ENCODE measurements around the gene SIAE.
"Not testable (repeated sequence)": the region's sequence is repeated elsewhere in the genome, so short reads cannot be mapped to it uniquely, and the experiment has no call there.

Gene SIAE

DNA sequence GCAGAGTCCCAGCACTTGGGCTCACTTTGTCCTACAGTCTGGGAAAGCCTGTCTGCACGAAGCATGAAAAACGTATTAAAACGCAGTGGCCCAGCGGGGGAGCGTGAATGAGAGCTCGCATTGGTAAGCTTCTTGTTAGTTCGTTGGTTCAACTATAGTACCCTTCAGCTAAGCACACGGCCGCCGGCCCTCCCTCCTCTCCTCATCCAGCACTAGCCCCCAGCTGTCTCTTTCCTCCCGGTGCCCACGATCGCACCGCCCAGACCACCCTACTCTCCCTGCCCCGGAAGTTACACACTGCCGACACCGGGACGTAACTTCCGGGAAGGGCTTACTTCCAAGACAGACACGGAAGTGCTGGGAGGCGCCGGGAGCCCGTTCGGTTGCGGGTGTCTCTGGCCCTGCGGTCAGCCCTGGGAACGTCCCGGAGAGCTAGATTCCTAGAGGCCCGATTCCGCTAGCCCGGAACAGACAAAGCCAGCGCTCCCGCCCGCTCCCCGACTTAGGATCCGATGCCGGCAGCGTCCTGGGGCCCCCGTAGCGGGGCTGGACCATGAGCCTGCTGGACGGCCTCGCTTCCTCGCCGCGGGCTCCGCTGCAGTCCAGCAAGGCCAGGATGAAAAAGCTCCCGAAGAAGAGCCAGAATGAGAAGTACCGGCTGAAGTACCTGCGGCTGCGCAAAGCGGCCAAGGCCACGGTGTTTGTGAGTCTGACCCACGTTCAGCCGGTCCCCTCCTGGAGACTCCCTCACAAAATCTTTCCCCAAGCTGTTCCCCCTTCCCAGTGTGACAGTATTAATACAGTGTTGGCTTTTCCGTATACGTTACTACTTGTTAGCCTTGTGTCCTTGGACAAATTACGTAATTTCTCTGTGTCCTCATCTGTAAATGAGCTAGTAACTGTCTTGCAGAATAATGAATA is 50.7 kb downstream of the SIAE start, which contains the start of gene TBRG1:
TBRG1 (plus strand) TSS at position 334 of the 921 bp plus-strand sequence; CDS start at position 554, 220 bp downstream.
- DNase-seq: peak; percentile 98

DNA sequence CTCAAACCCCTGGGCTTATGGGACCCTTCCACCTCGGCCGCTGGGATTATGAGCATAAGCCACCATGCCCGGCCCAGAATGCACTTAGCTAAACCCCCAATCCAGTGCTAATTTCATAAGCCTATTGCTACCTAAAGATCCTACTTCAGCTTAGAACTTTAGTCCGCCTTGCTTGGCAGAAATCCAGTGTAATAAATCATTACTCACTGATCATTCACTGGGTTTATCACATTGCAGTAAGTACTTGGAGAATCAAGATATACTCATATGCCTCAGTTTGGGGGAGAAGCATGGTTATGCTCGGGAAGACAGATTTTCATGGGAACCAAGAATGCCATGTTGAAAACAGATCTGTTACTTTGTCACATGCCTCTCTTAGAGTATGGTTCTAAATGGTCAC is 54.7 kb downstream of the SIAE start:
- DNase-seq: no peak

DNA sequence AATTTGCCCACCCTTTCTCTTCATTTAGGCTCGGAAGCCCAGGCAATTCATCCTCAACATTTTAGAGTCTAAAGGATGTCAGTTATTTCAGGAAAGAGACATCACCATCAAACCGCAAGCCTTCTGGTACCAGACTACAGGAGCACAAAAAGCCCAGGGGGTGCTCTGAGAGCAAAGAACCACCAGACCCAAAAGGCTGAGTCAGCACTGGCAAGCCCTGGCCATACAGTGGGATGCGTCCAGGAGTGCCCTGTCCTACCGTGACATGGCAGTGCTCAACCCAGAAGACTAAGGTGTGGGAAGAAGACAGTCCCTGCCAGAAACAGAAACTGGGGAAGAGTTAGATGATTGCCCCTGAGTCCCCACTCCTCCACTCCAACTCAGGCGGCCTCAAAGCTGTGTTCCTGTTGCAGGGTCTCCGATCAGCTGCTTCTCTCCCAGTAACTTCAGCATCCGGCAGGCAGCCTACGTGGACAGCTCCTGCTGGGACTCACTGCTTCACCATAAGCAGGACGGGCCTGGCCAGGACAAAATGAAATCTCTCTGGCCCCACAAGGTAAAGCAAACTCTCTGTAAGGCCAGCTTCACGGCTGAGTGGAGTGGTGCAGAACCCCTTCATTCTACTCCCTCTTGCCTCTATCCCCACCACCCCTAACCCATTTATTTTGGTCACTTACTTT is 60.8 kb downstream of the SIAE start:
- DNase-seq: no peak

DNA sequence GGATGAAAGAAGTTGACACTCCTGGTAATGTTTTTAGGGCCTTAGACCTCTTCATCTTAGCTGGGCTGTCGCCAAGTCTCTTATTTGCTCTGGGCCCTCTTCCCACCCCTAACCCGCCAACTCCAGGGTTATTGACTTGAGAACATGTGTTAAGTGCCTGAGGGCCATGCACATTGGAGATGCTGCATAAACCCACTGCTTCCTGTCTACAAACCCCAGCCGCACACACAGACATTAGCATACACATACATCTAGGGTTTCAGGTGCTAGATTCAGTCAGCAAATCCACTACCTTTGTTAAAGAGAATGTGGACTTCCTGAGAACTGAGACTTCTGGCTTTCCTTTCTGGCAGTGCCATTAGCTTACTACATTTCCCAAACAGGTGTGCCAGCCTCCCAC is 61.5 kb downstream of the SIAE start:
- DNase-seq: no peak

DNA sequence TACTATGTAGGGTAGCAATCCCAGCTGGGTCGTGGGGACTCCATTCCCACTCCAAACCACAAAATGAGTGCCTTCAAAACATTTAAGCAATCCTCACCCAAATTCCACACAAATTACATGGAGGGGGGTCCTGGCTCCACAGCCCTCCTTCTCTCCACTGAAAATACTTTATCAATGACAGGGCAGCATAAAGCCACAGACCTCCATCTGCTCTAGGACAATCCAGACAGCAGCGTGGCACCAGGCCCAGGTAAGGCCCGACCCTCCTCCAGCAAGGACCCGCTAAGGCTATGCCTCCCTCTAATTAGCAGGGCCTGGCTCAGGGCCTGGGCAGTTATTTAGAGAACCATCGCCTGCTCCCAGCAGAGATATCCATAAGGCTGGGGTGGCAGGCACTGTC is 62.5 kb downstream of the SIAE start, which contains the start of gene PANX3:
PANX3 (plus strand) TSS at position 365 of the 400 bp plus-strand sequence. CDS start 129 bp downstream, outside the sequence.
- DNase-seq: no peak

DNA sequence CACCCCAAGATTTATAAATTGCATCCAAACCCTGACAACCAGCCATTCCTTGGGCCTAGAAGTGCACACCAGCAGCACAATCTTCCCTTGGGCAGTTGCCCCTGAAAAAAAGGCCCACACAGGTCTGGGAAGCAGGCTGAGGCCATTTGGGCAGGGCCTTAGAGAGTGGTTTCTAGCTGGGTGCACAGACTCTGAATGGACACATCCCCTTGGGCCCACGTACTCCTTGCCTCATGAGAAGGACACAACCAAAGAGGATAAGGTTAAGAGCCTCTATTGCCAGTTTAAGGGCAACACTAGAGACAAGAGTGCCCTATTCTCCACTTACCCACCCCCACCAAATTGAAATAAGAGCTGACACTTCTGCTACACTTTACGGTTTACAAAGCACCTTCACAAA is 63.2 kb downstream of the SIAE start:
- no peak for DNase-seq

DNA sequence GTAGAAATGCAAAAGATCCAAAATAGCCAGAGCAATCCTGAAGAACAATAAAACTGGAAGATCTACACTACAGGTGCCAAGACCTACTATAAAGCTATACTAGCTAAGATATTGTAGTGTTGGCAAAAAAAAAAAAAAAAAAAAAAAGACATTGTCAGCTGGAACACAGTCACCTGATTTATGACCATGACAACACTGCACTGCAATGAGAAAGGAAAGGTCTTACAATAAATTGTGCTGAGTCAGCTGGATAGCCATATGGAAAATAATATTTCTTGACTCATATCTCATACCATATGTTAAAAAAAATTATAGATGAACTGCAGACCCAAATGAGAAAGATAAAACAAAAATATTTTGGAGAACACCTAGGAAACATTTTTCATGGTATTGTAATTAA is 65.4 kb downstream of the SIAE start:
- DNase-seq: no peak

DNA sequence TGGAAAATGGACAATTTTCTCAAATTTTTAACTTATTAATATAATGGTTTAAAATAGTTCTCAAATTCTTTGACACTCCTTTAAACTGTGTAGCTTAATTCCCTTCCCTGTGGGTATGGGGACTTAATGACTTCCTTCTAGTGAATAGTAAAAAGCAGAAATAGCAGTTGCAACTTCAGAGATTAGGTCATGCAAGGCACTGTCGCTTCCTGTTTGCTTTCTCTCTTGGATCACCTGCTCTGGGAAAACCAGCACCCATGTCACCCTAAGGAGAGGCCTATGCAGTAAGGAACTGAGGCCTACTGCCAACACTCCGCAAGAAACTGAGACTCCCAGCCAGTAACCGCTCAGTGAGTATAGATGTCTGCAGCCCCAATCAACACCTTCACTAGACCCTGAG is 67.8 kb downstream of the SIAE start:
- peak; percentile 91 for DNase-seq

DNA sequence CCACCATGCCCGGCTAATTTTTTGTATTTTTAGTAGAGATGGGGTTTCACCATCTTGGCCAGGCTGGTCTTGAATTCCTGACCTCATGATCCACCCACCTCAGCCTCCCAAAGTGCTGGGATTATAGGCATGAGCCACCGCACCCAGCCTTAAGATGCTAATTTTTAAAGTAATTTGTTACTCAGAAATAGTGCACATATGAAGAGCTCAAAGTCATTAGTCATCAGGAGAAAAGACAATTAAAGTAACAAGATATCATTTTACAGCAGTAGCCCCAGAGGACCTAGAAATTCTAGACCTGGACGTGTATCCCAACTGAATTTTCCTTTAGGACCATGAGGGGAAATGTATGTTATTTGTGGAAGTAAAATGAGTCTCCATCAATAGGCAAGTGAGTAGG is 70.8 kb downstream of the SIAE start:
- not testable (repeated sequence) for DNase-seq

DNA sequence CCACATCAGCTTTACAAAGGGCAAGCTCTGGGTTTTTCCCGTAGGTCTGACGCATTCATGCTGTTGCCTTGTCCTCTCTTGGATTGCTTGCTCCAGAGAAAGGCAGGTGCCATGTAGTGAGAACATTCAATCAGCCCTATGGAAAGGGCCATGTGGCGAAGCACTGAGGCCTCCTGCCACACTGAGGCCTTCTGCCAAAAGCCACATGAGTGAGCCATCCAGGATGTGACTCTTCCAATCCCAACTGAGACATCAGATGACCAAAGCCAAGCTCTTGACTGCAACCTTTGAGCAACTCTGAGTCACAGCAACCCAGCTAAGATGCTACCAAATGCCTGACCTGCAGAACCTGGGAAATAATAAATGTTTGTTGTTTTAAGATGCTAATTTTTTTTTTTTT is 71.3 kb downstream of the SIAE start:
- no peak for DNase-seq

DNA sequence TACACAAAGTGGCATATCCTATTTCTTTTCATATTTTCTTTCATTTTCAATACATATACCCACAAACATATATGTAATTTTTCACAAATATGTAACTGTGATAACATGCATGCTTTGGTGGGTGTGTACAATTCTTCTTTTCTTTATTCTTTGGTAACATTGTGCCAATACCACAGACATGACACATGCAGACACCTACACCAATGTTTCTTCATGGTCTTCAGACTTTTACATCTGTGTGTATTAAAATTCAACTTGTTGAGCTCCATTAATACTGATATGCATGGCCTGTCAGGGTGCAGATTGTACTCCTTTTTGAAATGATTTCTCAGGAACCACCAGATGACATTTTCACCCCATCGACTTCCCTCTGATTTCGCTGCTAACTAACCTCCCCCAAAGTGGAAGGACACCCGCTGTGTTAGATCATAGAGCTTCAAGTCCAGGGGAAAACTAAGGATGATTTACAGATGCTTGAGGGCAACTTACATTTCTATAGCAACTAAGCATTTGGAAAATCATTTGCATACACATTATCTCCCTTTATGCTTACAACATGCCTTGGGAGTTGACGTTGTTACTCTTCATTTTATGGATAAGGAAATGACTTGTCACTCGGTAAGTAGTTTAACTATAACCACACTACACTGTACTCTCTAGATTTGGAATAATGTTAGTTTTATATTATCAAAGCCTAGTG is 72.8 kb downstream of the SIAE start:
- DNase-seq: no peak

DNA sequence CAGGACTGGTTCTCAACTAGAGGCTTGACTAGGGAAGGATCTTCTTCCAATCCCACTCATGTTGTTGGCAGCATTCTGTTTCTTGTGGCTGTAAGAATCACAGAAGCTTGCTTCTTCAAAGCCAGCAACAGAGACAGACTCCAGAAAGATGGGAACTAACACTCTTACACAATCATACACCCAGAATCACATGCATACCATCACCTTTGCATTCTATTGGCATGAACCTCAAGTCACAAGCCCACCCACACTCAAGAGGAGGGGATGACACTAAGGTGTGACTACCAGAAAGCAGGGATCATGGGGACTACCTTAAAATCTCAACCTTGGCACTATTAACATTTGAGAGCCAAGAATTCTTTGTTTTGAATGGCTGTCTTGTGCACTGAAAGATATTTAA is 75.9 kb downstream of the SIAE start:
- no peak for DNase-seq

DNA sequence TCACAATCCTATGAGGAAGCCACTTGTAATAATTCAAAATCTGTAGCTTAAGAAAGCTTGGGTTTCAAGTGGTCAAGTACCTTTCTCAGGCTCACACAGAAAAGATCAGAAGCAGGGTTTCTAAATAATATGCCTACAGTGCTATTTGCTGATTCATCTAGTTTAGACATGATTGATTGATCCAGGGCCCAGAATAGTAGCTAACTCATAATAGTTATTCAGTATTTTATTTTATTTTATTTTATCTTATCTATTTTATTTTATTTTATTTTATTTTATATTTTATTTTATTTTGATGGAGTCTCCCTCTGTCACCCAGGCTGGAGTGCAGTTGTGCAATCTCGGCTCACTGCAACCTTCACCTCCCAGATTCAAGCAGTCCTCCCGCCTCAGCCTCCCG is 78.2 kb downstream of the SIAE start:
- DNase-seq: no peak

DNA sequence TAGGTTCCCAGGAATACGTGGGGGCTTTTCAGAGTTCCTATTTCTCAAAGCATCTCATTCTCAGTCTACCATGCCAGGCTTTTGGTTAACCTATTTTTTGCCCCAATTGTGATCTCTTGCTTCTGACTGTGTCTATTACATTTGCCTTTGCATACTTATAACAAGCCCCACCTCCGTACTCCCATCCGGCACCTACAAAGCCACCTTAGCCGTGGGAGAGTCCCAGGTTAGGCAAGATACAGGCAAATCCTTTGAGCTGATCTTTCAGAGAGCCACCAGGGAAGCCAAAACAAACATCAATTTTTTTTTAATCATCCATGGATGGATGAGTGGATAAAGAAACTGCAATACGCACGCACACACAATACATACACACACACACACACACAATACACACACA is 80.9 kb downstream of the SIAE start:
- no peak for DNase-seq

DNA sequence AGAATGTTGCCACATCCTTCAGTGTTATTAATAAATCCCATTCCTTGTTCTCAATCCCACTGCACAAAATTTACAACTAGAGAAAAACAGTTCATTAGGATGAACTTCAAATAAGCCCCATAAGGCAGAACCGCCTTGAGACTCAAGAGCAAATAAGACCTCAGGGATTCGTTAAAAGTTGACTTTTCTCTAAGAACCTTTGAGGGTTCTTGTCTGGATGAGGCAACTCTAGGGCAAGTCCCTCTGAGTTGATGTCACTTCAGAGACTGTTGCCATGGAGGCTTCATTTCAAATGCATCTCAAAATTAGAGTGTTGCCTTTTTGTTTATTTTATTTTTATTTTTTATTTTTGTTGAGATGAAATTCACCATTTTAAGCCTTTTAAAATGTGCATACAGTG is 82.1 kb downstream of the SIAE start:
- DNase-seq: no peak

DNA sequence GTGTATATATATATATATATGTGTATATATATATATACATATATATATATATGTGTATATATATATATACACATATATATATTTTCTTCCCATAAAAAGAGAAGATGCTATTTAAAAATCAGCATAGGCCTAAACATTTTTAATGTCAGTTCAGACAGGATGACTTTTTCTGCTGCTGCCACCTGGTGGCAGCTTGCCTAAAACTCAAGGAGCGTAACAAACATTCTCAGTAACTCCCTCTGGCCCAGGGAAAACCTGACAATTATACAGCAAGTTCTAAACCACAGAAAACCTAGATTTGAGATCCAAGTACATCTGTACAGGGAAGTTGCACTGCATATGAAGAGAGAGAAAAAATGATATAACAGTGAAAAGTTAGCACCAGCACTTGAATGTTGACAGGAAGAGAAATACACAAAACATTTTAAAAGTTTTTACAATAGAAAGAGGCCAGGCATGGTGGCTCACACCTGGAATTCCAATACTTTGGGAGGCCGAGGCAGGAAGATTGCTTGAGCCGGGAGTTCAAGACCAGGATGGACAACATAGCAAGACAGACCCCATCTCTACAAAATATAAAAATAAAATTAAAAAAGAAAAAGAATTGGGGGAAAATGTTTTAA is 87.2 kb downstream of the SIAE start:
- DNase-seq: peak; percentile 43

DNA sequence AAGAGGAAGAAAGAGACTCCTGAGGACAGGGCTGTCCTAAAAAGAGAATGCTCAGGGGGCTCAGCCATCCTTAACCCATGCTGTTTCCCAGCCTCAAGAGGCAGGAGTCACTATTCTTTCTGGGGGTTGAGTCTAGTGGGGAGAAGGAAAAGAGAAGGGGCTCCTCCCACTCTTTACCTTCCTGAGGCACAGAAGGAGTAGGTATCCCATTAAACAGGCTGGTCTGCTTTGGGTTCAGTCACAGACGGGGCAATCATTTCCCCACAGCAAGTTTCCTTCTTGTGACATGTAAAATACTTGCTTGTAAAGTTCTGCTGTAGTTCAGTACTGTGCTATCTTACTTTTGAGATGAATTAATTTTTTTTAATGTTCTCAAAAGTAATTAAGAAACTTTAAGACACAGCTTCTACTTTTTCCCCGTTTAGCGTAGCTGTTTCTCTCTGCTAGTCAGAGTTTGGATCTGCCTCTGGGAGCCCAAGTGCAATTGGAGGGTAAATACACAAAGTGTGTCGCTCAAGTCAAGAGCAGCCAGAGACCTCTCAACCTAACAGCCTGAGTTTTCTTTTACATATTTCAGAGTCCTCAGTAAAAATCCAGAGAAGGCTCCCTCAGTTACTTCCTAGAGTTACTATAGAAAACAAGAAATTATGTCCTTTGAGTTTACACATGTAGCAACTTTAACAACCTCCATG is 88.7 kb downstream of the SIAE start:
- no peak for DNase-seq

DNA sequence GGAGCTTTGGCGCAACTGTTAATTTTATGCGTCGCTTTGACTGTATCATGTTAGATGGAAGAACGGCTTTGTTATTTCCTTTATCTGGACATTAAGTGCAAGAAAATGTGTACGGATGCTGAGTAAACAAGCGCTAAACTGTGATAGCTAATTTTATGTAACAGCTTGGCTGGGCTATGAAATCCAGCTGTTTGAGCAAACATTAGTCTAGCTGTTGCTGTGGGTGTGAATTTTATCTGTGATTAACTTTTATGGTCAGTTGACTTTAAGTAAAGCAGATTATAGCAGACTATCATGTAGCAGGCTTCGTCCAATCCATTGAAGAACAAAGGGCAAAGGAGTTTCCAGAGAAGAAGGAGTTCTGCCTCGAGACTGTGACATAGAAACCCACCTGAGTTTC is 89.8 kb downstream of the SIAE start:
- DNase-seq: no peak
